ENCODE data around the gene CEP104. TPM values are rescaled to one million over a fixed set of nuclear protein-coding genes. Genes with fewer than 3 reads are reported as not detected.
A peak's percentile ranks its signal among the peaks of the same experiment; 100 is the strongest.

The CEP104 gene
- total RNA-seq, 1 donor from 2014 or later: 27.8 TPM

GRCh38 chr1:3893190-3893589 is 36.2 kb upstream of the CEP104 start:
- ATAC-seq: no peak

DNA sequence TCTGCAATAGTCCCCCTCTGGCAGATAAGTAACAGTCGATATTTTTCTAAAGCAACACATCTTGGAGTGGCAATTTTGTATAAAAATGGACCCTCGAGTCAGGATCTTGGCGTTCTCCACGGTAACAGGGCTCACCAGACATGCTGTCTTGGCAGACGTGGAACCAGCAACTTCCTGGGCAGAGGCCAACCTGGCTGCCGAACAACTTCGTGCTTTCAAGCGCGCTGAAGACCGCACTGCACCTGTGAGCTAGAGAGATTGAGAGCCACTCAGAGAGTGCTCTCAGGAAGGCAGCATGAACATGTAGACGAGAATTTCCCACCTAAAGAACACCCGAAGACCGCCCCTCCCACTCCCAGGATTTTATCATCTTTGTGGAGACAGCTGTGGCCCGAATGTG is 35.7 kb upstream of the CEP104 start:
- ATAC-seq: no peak

- no peak for ATAC-seq
These were observed 34.4 kb upstream of the CEP104 start for GRCh38 chr1:3891329-3891865.

- ATAC-seq: no peak
These were observed 33.6 kb upstream of the CEP104 start for GRCh38 chr1:3890389-3891328.

DNA sequence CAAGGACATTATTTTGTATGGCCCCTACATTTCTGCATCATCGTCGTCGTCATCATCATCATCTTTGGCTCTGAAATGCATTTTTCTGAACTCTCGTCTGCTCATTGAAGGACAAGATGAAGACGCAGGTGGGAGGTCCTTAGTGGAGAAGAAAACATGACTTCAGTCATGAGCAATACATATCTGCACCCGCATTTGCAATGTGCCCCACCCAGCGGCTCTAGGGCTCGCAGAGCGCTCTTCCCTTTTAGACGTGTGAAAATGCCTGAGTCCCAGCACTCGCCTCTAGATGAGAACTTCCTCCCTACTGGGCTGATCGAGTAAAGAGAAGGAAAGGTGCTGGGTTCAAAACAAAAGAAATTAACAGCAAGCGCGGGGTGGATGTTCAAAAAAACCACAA is 32.9 kb upstream of the CEP104 start:
- no peak for ATAC-seq

GRCh38 chr1:3888301-3888700 is 31.3 kb upstream of the CEP104 start:
- no peak for ATAC-seq

DNA sequence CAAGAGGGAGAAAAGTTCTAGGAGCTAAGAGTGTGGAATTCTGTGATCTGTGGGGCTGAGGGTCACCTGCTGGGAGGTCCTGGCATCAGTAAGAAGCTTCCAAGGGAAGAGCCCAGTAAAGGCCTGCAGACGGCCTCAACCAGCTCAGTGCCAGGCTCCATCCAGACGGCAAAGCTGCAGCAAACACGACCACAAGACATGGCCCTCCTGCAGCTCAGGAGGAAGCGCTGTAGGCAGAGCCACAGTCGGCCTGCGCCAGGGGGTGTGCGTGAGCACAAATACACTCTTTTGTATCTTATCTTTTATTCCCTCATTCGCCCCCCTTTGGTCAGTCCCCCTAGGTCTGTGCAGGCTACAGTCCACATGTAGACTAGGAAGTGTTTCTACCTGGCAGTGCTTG is 29.7 kb upstream of the CEP104 start:
- no peak for ATAC-seq

DNA sequence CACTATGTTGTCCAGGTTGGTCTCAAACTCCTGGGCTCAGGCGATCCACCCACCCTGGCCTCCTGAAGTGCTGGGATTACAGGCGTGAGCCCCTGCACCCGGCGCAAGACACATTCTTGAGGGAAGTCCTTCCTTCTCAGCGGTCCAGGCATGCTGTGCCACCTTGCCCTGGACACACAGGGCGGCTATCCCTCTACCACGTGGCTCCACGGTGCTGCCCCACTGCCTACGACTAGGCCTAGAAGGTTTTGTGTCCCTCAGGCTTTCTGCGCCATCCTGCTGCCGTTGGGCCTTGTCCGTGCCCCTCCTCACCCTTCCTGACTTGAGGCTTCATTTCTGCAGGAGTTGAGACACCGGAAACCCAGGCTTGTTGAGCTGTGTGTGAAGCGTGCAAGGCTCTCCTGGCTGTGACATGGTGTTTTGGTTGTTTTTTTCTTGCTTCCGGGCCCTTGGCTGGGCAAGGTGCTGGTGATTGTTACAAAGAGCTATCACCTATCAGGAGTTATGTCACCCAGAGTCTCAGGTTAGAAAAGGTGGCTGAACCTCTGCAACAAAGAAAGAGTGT is 29.2 kb upstream of the CEP104 start:
- ATAC-seq: no peak

- ATAC-seq: no peak
These were observed 28.6 kb upstream of the CEP104 start for GRCh38 chr1:3885611-3886010.

- no peak for ATAC-seq
These were observed 28.0 kb upstream of the CEP104 start for GRCh38 chr1:3884966-3885365.

GRCh38 chr1:3883194-3883925 is 26.3 kb upstream of the CEP104 start:
- ATAC-seq: no peak

DNA sequence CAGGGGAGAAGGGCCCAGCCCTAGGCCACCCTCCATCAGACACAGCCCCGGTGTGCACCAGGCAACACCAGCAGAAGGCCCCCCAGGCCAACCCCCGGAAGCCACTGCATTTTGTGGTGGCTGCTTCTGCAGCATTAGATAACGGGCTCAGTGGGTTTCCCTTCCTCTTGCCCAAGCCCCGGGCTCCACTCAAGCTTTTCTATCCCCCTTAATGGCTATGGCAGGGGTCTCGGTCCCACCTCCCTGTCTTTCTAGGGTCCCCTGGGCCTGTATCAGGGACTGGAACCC is 24.1 kb upstream of the CEP104 start:
- ATAC-seq: no peak

GRCh38 chr1:3880429-3881192 is 23.6 kb upstream of the CEP104 start:
- no peak for ATAC-seq

DNA sequence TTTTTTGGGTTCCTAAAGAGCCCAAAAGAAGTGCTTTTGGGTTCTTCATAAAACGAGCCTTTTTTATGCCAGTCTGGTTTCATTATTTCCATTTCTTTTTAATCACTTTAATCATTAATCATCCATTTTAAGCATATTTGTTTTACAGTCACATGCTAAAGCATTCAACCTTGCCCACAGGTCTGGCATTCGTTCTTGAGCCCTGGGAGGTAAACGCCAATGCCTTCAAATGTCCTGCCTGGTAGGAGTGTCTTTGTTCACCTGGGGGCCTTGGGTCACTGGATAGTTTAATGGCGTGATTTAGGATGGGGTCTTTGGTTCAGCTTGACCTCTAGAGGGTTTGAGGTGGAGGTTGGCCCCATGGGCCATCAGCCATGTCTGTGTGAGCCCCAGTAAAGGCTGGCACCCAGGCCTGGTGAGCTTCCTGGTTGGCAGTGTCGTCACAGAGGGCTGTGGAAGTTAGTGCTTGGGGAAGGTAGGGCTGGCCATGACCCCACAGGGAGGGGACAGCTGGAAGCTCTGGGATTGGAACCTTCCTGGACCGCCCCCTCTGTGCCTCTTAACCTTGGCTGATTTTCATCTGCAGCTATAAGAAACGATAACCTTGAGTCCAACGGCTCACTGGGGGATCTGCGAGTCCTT is 22.9 kb upstream of the CEP104 start:
- no peak for ATAC-seq

DNA sequence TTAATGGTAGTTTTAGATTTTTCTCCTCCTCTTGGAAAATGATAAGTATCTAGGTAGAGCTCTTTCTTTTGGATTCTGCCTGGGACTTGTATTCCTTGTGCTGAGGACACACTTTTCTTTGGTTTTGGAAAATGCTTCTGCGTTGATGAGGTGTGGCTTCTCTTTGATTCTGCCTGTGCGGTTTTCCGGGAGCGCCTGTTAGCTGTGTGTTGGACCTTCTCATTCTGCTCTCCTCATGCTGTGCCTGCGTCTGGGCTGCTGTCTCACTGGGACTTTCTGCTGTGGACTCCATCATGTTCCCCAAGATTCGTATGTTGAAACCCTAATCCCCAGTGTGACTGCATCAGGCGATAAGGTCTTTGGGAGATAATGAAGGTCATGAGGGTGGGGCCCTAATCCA is 22.1 kb upstream of the CEP104 start:
- no peak for ATAC-seq

DNA sequence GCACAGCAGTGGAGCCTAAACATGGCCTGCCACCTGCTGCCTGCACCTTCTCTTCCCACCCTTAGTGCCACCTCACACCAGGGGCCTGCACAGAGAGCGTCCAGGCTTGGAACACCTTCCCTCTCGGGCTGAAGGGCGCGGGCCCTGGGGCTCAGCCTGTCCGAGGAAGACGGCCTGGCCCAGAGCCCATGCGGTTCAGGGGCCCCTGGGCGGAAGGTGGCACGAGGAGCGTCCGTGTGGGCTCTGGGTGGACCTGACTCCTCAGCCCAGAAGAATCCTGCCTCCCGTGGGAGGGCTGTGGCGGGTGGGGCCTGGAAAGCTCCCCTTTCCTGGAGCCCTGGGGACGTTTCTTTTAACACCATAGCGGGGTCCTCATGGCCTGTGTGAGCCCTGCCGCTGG is 19.7 kb upstream of the CEP104 start:
- no peak for ATAC-seq

DNA sequence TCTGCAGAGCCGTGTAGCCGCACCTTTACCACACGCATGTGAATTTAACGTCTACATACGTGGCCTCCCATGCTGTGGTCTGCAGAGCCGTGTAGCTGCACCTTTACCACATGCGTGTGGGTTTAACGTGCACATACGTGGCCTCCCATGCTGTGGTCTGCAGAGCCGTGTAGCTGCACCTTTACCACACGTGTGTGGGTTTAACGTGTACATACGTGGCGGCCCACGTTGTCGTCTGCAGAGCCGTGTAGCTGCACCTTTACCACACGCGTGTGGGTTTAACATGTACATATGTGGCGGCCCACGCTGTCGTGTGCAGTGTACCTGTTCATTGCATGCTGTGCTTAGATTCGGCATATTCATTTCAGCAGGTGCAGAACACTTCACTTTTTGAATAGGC is 17.7 kb upstream of the CEP104 start:
- ATAC-seq: no peak

DNA sequence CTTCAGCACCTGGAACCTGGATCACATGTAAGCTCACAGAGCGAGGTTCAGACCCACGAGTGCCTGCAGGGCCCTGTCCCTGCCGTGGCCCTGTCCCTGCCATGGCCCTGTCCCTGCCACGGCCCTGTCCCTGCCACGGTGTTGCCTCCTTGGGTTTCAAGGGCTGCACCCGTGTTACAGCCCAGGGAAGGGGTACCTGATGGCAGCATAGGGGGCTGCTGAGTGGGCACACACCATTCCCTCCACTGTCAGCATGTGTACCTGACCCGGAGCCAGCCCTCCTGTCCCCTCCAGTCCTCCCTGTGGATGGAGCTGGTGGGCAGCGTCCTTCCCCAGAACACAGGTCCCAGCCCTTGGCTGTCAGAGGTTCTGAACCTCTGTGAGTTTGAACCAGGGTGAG is 15.5 kb upstream of the CEP104 start:
- ATAC-seq: no peak

GRCh38 chr1:3871451-3871805 is 14.4 kb upstream of the CEP104 start:
- no peak for ATAC-seq

GRCh38 chr1:3869751-3870301 is 12.8 kb upstream of the CEP104 start:
- ATAC-seq: peak; percentile 16

DNA sequence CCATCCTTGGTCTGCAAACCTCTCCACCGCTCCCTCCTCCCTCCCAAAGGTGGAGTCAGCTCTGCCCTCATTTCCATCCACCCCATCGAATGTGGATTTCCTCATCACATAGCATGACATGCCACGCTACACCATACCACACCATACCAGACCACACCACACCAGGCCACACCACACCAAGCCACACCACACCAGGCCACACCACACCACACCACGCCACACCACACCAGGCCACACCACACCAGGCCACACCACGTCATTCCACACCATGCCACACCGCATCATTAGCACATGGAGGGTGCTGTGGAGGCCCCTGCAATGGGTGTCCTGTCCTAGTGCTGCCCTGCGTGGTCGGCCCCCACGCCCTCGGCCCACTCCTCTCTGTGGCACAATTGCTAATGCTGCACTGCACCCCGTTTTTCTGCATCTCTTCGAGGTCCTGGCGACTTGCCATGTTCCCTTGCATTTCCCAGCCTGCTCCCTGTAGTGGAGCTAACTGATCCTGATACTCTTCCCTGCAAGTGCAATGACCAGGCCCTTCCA is 11.5 kb upstream of the CEP104 start:
- ATAC-seq: peak; percentile 52
